GM18505 (cell line): Measurements from ENCODE around the gene PCSK9.

ENCODE experiments used
- ATAC-seq: cut with Tn5 transposase; IDR thresholded peaks from one replicate; pipeline ENCODE4 v1.9.1; 2021; ENCODE audit not compliant: unreplicated experiment
- POLR2A ChIP-seq: IDR thresholded peaks from 4 replicates; pipeline ENCODE4 v1.6.1; 2011; ENCODE audit warnings: borderline replicate concordance; ENCODE audit not compliant: insufficient read depth, insufficient read length; ENCODE audit errors: extremely low read depth

Gene PCSK9

GRCh38 chr1:55053265-55053954 is 14.1 kb downstream of the PCSK9 start:
- no peak for TF ChIP-seq POLR2A
- ATAC-seq, result no peak

GRCh38 chr1:55054396-55054795 is 15.0 kb downstream of the PCSK9 start:
- no peak for TF ChIP-seq POLR2A
- no peak for ATAC-seq

- no peak for TF ChIP-seq POLR2A
Observed at GRCh38 chr1:55055084-55055882, 15.9 kb downstream of the PCSK9 start.

GRCh38 chr1:55055951-55056631 is 16.7 kb downstream of the PCSK9 start:
- no peak for TF ChIP-seq POLR2A
- no peak for ATAC-seq

More at GRCh38 chr1:55055084-55055882, 15.9 kb downstream of the PCSK9 start:
- ATAC-seq, result no peak

GRCh38 chr1:55056632-55056992 is 17.3 kb downstream of the PCSK9 start:
- ATAC-seq, result no peak
- no peak for TF ChIP-seq POLR2A

GRCh38 chr1:55057270-55057955 is 18.1 kb downstream of the PCSK9 start:
- ATAC-seq, result no peak
- TF ChIP-seq POLR2A, result no peak

- TF ChIP-seq POLR2A, result no peak
- no peak for ATAC-seq
Observed at GRCh38 chr1:55057956-55058298, 18.6 kb downstream of the PCSK9 start.

- TF ChIP-seq POLR2A, result no peak
Observed at GRCh38 chr1:55059302-55060132, 20.2 kb downstream of the PCSK9 start.

GRCh38 chr1:55060133-55060999 is 21.0 kb downstream of the PCSK9 start:
- no peak for ATAC-seq
- TF ChIP-seq POLR2A, result no peak

More at GRCh38 chr1:55059302-55060132, 20.2 kb downstream of the PCSK9 start:
- ATAC-seq, result no peak

GRCh38 chr1:55061000-55061705 is 21.8 kb downstream of the PCSK9 start:
- ATAC-seq, result no peak
- no peak for TF ChIP-seq POLR2A

- ATAC-seq, result no peak
- TF ChIP-seq POLR2A, result no peak
Observed at GRCh38 chr1:55061706-55062321, 22.5 kb downstream of the PCSK9 start.

GRCh38 chr1:55062801-55063576 is 23.6 kb downstream of the PCSK9 start:
- no peak for ATAC-seq

More at GRCh38 chr1:55062801-55063576, 23.6 kb downstream of the PCSK9 start:
- TF ChIP-seq POLR2A, result no peak
